Upper lobe of left lung (tissue), 4 donors: Measurements from ENCODE around the gene CYB5B.

Experiments
- EP300 ChIP-seq, 4 donors: sonication (generic); formaldehyde crosslinking; IDR thresholded peaks; one replicate each; pipeline ENCODE4 v1.5.1; 2017; ENCODE audit warnings: antibody characterized with exemption in 4 of 4, control low read depth in 2 of 4
- POLR2A ChIP-seq, 4 donors: fragments of 450-650 bp; IDR thresholded peaks; one replicate each; pipeline ENCODE4 v1.5.1; 2016 to 2017; ENCODE audit warnings: antibody characterized with exemption in 4 of 4, mild to moderate bottlenecking in 2 of 4
- POLR2AphosphoS5 ChIP-seq, 2 donors: sonication (generic); formaldehyde crosslinking; IDR thresholded peaks; one replicate each; pipeline ENCODE4 v1.5.1; 2017; ENCODE audit warnings: antibody characterized with exemption in 2 of 2
- TF ChIP-seq, protein P1 (sequence below), 6 experiments: fragments of 450-650 bp in 4 of 6; fragments of 200-600 bp in 2 of 6; sonication (generic) in 2 of 6; IDR thresholded peaks; one replicate each; pipeline ENCODE4 v1.5.1; 2016 to 2019; ENCODE audit warnings: antibody characterized with exemption in 6 of 6

- TF ChIP-seq POLR2A (IDR thresholded peaks at IDR 0.05): no peak
- no peak for TF ChIP-seq POLR2AphosphoS5 (IDR thresholded peaks at IDR 0.05)
- TF ChIP-seq, protein P1, sequence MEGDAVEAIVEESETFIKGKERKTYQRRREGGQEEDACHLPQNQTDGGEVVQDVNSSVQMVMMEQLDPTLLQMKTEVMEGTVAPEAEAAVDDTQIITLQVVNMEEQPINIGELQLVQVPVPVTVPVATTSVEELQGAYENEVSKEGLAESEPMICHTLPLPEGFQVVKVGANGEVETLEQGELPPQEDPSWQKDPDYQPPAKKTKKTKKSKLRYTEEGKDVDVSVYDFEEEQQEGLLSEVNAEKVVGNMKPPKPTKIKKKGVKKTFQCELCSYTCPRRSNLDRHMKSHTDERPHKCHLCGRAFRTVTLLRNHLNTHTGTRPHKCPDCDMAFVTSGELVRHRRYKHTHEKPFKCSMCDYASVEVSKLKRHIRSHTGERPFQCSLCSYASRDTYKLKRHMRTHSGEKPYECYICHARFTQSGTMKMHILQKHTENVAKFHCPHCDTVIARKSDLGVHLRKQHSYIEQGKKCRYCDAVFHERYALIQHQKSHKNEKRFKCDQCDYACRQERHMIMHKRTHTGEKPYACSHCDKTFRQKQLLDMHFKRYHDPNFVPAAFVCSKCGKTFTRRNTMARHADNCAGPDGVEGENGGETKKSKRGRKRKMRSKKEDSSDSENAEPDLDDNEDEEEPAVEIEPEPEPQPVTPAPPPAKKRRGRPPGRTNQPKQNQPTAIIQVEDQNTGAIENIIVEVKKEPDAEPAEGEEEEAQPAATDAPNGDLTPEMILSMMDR (IDR thresholded peaks at IDR 0.05): no peak
- TF ChIP-seq EP300 (IDR thresholded peaks at IDR 0.05): no peak
Observed at GRCh38 chr16:69378760-69379159, 45.7 kb upstream of the CYB5B start.
